Spleen (tissue), 3 donors: ENCODE data around the gene PHACTR1.

ENCODE experiments used
- POLR2A ChIP-seq, 3 donors: fragments of 450-650 bp; IDR thresholded peaks; one replicate each; pipeline ENCODE4 v1.5.1; 2017; ENCODE audit warnings: antibody characterized with exemption in 3 of 3, mild to moderate bottlenecking in 1 of 3
- POLR2AphosphoS5 ChIP-seq, 3 donors: sonication (generic); formaldehyde crosslinking; IDR thresholded peaks; one replicate each; pipeline ENCODE4 v1.5.1; 2017; ENCODE audit warnings: antibody characterized with exemption in 3 of 3

- TF ChIP-seq POLR2A (IDR thresholded peaks at IDR 0.05) (no peak), POLR2AphosphoS5 (IDR thresholded peaks at IDR 0.05) (no peak)
Observed at GRCh38 chr6:12916420-12917136, 200.0 kb downstream of the PHACTR1 start.
